MM.1S (cell line): ENCODE measurements around the gene MUC4.

ENCODE experiments used
- DNase-seq: peaks from one replicate; pipeline ENCODE4 v3.0.0-alpha.2; 2015
- H2AFZ ChIP-seq: fragments of 300-600 bp; sonication (generic); 2 replicates; pipeline ENCODE4 v1.6.0; 2016; ENCODE audit warnings: antibody characterized with exemption, low read length
- H3F3A ChIP-seq: fragments of 300-600 bp; sonication (generic); 2 replicates; pipeline ENCODE4 v1.6.1; 2016; ENCODE audit warnings: mild to moderate bottlenecking, antibody characterized with exemption, low read length, moderate library complexity, mixed read lengths; ENCODE audit not compliant: insufficient read depth
- H3K27ac ChIP-seq: fragments of 300-600 bp; sonication (generic); 2 replicates; pipeline ENCODE4 v1.5.1; 2016; ENCODE audit warnings: mild to moderate bottlenecking, low read length
- H3K27me3 ChIP-seq: fragments of 300-600 bp; sonication (generic); replicated peaks from 2 replicates; pipeline ENCODE4 v1.6.0; 2016; ENCODE audit warnings: low read length; ENCODE audit not compliant: insufficient read depth
- H3K36me3 ChIP-seq: fragments of 300-600 bp; sonication (generic); replicated peaks from 2 replicates; pipeline ENCODE4 v1.6.1; 2016; ENCODE audit warnings: mild to moderate bottlenecking, low read length, mixed read lengths; ENCODE audit not compliant: insufficient read depth
- H3K4me1 ChIP-seq: fragments of 300-600 bp; sonication (generic); 2 replicates; pipeline ENCODE4 v1.6.1; 2016; ENCODE audit warnings: low read length, mixed read lengths
- H3K4me2 ChIP-seq: fragments of 300-600 bp; sonication (generic); 2 replicates; pipeline ENCODE4 v1.6.0; 2016; ENCODE audit warnings: low read depth, low read length
- H3K4me3 ChIP-seq: fragments of 300-600 bp; sonication (generic); 2 replicates; pipeline ENCODE4 v1.5.1; 2016; ENCODE audit warnings: low read length, mixed read lengths
- H3K79me2 ChIP-seq: fragments of 300-600 bp; sonication (generic); 2 replicates; pipeline ENCODE4 v1.6.1; 2016; ENCODE audit warnings: mixed run types, low read length, mixed read lengths
- H3K9ac ChIP-seq: fragments of 300-600 bp; sonication (generic); 2 replicates; pipeline ENCODE4 v1.6.1; 2016; ENCODE audit warnings: low read length, mixed read lengths
- H3K9me2 ChIP-seq: fragments of 300-600 bp; sonication (generic); replicated peaks from 2 replicates; pipeline ENCODE4 v1.6.1; 2016; ENCODE audit warnings: mild to moderate bottlenecking, low read length, mixed read lengths; ENCODE audit not compliant: insufficient read depth
- H3K9me3 ChIP-seq: fragments of 300-600 bp; sonication (generic); replicated peaks from 2 replicates; pipeline ENCODE4 v1.6.1; 2016; ENCODE audit warnings: mild to moderate bottlenecking, low read length, mixed read lengths; ENCODE audit not compliant: insufficient read depth
- H4K20me1 ChIP-seq: fragments of 300-600 bp; sonication (generic); 2 replicates; pipeline ENCODE4 v1.6.1; 2016; ENCODE audit warnings: mild to moderate bottlenecking, low read length, moderate library complexity, mixed read lengths; ENCODE audit not compliant: insufficient read depth
- EZH2 ChIP-seq: fragments of 300-600 bp; sonication (generic); optimal IDR thresholded peaks from 2 replicates; pipeline ENCODE3; 2017; ENCODE audit warnings: low read depth, mild to moderate bottlenecking, antibody characterized with exemption, low read length, mixed read lengths
- EZH2phosphoT487 ChIP-seq: fragments of 300-600 bp; sonication (generic); IDR thresholded peaks from 2 replicates; pipeline ENCODE4 v1.6.1; 2018; ENCODE audit warnings: antibody characterized with exemption, low read length
- TF ChIP-seq, protein P1 (sequence below): fragments of 300-600 bp; sonication (generic); IDR thresholded peaks from 2 replicates; pipeline ENCODE4 v1.5.1; 2016; ENCODE audit warnings: antibody characterized with exemption, low read length, mixed read lengths

The MUC4 gene

DNA sequence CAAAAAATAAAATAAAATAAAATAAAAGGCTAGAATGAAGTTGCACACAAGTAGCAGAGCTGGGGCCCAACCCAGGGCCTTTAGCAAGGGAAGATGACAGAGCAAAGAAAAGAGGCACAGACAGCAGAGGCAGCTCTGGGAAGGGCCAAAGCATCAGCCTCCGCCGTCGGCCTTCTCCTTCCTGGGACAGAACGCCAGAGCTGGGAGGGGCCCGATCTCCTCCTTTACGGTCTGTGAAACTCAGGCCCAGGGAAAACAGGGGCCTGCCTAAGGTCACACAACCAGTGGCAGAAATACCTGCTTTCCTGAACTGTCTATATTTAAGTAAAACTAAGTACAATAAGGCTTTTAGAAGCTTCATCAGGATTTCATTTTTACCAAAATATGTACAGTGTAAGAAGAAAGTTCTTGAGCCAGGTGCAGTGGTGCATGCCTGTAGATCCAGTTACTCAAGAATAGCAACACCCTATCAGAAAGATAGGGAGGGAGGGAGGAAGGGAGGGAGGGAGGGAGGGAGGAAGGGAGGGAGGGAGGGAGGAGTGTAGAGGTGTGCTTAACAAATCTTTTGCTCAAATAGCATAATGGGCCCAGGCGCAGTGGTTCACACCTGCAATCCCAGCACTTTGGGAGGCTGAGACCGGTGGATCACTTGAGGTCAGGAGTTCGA, 43.0 kb upstream of the MUC4 start:
- H3K4me1 ChIP-seq, result no peaks in the 10 kb centered on the region
- H3K9me3 ChIP-seq, result no peaks in the 10 kb centered on the region
- no peak overlapping the region for H3K4me3 ChIP-seq
- no peaks in the 10 kb centered on the region for H4K20me1 ChIP-seq
- no peaks in the 10 kb centered on the region for H3K27me3 ChIP-seq
- H3K36me3 ChIP-seq, result no peaks in the 10 kb centered on the region
- no peaks in the 10 kb centered on the region for H3K9me2 ChIP-seq
- H3K9ac ChIP-seq, result no peak overlapping the region
- H2AFZ ChIP-seq, result no peak overlapping the region
- TF ChIP-seq, protein P1, sequence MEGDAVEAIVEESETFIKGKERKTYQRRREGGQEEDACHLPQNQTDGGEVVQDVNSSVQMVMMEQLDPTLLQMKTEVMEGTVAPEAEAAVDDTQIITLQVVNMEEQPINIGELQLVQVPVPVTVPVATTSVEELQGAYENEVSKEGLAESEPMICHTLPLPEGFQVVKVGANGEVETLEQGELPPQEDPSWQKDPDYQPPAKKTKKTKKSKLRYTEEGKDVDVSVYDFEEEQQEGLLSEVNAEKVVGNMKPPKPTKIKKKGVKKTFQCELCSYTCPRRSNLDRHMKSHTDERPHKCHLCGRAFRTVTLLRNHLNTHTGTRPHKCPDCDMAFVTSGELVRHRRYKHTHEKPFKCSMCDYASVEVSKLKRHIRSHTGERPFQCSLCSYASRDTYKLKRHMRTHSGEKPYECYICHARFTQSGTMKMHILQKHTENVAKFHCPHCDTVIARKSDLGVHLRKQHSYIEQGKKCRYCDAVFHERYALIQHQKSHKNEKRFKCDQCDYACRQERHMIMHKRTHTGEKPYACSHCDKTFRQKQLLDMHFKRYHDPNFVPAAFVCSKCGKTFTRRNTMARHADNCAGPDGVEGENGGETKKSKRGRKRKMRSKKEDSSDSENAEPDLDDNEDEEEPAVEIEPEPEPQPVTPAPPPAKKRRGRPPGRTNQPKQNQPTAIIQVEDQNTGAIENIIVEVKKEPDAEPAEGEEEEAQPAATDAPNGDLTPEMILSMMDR, result no peak
- TF ChIP-seq EZH2 (no peak), EZH2phosphoT487 (no peak)
- H3K4me2 ChIP-seq, result no peak overlapping the region
- H3F3A ChIP-seq, result no peaks in the 10 kb centered on the region
- H3K27ac ChIP-seq, result no peak overlapping the region
- no peak for DNase-seq
- H3K79me2 ChIP-seq, result no peaks in the 10 kb centered on the region

GRCh38 chr3:195853996-195854395, 42.3 kb upstream of the MUC4 start:
- H3K4me2 ChIP-seq, result no peak overlapping the region
- no peak overlapping the region for H3K4me3 ChIP-seq
- H3K9ac ChIP-seq, result no peak overlapping the region
- H3K27me3 ChIP-seq, result no peaks in the 10 kb centered on the region
- no peaks in the 10 kb centered on the region for H3K79me2 ChIP-seq
- H2AFZ ChIP-seq, result no peak overlapping the region
- H3K36me3 ChIP-seq, result no peaks in the 10 kb centered on the region
- H3F3A ChIP-seq, result no peaks in the 10 kb centered on the region
- H3K9me2 ChIP-seq, result no peaks in the 10 kb centered on the region
- H3K27ac ChIP-seq, result no peak overlapping the region
- TF ChIP-seq EZH2phosphoT487 (no peak), EZH2 (no peak)
- TF ChIP-seq, protein P1, result no peak
- DNase-seq, result no peak
- H3K9me3 ChIP-seq, result no peaks in the 10 kb centered on the region
- H4K20me1 ChIP-seq, result no peaks in the 10 kb centered on the region
- H3K4me1 ChIP-seq, result no peaks in the 10 kb centered on the region

DNA sequence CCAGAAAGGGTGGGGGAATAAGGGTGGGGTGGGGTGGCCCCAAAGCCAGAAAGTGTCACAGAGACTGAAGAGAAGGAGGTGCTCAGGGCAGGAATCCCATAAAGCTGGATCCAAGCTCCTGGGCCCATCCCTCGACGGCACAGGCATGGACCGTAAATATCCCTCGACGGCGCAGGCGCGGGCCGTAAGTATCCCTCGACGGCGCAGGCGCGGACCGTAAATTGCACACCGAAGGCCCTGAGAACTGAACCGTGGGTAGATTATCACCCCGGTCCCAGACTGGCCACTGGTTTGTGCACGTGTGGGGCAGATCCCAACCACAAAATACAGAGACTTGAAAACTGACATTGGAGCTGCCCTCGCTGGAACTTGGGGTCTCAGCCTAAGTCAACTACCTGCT, 41.3 kb upstream of the MUC4 start:
- Histone ChIP-seq H4K20me1 (no peaks in the 10 kb centered on the region), H2AFZ (no peak overlapping the region), H3F3A (no peaks in the 10 kb centered on the region), H3K4me2 (no peak overlapping the region), H3K36me3 (no peaks in the 10 kb centered on the region), H3K9me2 (no peaks in the 10 kb centered on the region), H3K27me3 (no peaks in the 10 kb centered on the region), H3K79me2 (no peaks in the 10 kb centered on the region), H3K9ac (no peak overlapping the region), H3K27ac (no peak overlapping the region), H3K9me3 (no peaks in the 10 kb centered on the region), H3K4me1 (no peaks in the 10 kb centered on the region), H3K4me3 (no peak overlapping the region)
- no peak for DNase-seq
- TF ChIP-seq EZH2 (no peak), EZH2phosphoT487 (no peak)
- TF ChIP-seq, protein P1, result no peak
